Mucosa of descending colon (tissue), 3 donors: Measurements from ENCODE around the gene AJUBA. TPM values are rescaled to one million over a fixed set of nuclear protein-coding genes. Genes with fewer than 3 reads are reported as not detected.

ENCODE experiments used
- ATAC-seq: fragments of 200-7000 bp; cut with Tn5 transposase; one replicate; pipeline ENCODE4 v1.9.1; 2020; ENCODE audit warnings: mild to moderate bottlenecking, moderate library complexity
- DNase-seq, 3 donors: peaks; one replicate each; pipeline ENCODE4 v3.0.0-alpha.2; 2020
- H3K36me3 ChIP-seq: fragments of 200-600 bp; one replicate; pipeline ENCODE4 v1.8.0; 2021; ENCODE audit warnings: low read depth, mild to moderate bottlenecking
- H3K4me1 ChIP-seq: fragments of 200-600 bp; one replicate; pipeline ENCODE4 v1.8.0; 2021; ENCODE audit warnings: low read depth, mild to moderate bottlenecking
- H3K4me3 ChIP-seq: fragments of 200-600 bp; one replicate; pipeline ENCODE4 v1.8.0; 2021; ENCODE audit warnings: mild to moderate bottlenecking
- H3K9me3 ChIP-seq: fragments of 200-600 bp; one replicate; pipeline ENCODE4 v1.8.0; 2021; ENCODE audit warnings: mild to moderate bottlenecking
- intact Hi-C, 2 donors: fragments of 100-400 bp; cut with DNase I in 1 of 2; cut with micrococcal nuclease in 1 of 2; formaldehyde crosslinking; loops; one replicate each; pipeline versions ENCODE4 v1.11.0 to v1.11.1; 2022; cut with DNase I, micrococcal nuclease
- total RNA-seq, 3 donors: library from RNA; stranded (reverse); fragmentation: NEBNext Ultra II Directional in 2 of 3; extraction: Animal tissue kit (Norgen Biotek cat#: 25700) in 2 of 3; gene quantifications; one replicate each; pipeline versions ENCODE4 v1.2.1 to v1.2.4, GENCODE V29; 2021 to 2023
- TF ChIP-seq, protein P1 (sequence below): fragments of 200-600 bp; IDR thresholded peaks from one replicate; pipeline ENCODE4 v1.8.0; 2022; ENCODE audit warnings: antibody characterized with exemption, mild to moderate bottlenecking
- donor health status: DM: no; HTN: no; CAD: no; lungs with moderate emphysema.
- donor health status: DM: no; HTN: no; CAD: no.
- donor health status: DM: no; HTN: yes; CAD: no.

Gene AJUBA
- total RNA-seq, 3 donors from 2014 or later, result 1.5 to 4.7 (median 2.3) TPM

DNA sequence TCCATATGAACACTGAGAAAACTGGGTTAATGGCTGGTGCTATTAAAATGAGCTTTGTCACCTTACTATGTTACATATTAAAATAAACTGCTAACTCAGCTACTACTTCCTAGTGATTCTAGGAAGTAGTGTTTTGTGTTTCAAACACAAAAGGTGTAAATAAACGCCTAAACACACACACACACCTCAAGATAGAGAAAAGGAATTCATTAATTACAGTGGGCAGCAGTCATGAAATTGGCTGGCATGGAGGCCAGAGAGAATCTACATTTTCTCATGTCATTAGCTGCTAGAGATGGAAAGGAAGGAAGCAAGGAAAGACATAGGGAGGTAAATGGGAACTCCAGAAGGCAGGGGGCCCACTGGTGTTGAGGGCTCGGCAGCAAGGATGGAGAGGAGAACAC is 52.4 kb downstream of the AJUBA start:
- TF ChIP-seq, protein P1, sequence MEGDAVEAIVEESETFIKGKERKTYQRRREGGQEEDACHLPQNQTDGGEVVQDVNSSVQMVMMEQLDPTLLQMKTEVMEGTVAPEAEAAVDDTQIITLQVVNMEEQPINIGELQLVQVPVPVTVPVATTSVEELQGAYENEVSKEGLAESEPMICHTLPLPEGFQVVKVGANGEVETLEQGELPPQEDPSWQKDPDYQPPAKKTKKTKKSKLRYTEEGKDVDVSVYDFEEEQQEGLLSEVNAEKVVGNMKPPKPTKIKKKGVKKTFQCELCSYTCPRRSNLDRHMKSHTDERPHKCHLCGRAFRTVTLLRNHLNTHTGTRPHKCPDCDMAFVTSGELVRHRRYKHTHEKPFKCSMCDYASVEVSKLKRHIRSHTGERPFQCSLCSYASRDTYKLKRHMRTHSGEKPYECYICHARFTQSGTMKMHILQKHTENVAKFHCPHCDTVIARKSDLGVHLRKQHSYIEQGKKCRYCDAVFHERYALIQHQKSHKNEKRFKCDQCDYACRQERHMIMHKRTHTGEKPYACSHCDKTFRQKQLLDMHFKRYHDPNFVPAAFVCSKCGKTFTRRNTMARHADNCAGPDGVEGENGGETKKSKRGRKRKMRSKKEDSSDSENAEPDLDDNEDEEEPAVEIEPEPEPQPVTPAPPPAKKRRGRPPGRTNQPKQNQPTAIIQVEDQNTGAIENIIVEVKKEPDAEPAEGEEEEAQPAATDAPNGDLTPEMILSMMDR, result no peak
- intact Hi-C loops, result no loop called here
- peak; percentile 4 for ATAC-seq
- H3K4me3 ChIP-seq, result no peak overlapping the region
- DNase-seq, result no peak
- H3K36me3 ChIP-seq, result no peaks in the 10 kb centered on the region
- H3K9me3 ChIP-seq, result no peaks in the 10 kb centered on the region
- peaks cover 20% of the 10 kb centered on the region for H3K4me1 ChIP-seq

DNA sequence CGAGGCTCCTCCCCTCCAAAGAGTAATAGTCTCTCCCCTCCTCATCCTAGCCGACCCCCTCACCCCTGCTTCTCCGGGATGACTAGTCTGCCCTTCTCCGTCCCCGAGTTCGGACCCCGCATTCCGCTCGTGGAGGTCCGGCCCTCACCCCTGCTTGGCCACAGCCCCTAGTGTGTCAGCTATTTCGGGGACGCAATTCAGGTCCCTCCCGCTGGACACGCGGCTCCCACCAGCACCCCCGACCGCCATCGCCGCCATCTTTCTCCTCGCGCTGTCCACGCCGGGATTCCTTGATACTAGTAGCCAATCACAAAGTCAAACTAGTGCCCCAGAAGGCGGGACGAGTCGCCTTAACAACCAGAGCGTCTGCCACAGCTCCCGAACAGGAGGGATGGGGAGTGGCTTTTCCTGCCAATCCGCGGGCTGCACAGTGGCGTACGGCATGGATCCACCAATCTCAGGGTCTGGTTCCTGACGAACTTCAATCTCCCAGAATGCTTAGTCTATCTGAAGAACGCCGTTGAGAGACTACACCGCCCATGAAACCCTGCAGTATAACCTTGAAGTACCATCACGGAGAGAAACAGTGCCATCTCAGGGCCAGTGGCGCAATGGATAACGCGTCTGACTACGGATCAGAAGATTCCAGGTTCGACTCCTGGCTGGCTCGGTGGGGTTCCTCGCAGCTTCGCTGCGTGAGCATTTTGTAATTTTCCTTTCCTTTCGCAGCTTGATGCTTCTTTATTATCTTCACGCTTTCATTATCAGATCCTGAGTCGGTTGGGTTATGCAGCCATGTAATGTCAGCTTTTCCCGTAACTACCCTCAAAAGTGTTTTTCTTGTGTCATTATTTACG is 53.0 kb downstream of the AJUBA start, which contains the start of gene PRMT5:
Gene PRMT5, minus strand, starts transcription at position 273 of the 857 bp plus-strand sequence. Its CDS starts 15 bp downstream, at position 258.
- Histone ChIP-seq H3K9me3 (no peaks in the 10 kb centered on the region), H3K4me1 (peaks cover 20% of the 10 kb centered on the region), H3K4me3 (peak within 1 kb of the TSS; percentile 71), H3K36me3 (no peaks in the 10 kb centered on the region)
- TF ChIP-seq, protein P1, result no peak
- DNase-seq (peak; percentile 98 to 99 (median 99)), ATAC-seq (peak; percentile 95)
- intact Hi-C loops, result no loop called here

DNA sequence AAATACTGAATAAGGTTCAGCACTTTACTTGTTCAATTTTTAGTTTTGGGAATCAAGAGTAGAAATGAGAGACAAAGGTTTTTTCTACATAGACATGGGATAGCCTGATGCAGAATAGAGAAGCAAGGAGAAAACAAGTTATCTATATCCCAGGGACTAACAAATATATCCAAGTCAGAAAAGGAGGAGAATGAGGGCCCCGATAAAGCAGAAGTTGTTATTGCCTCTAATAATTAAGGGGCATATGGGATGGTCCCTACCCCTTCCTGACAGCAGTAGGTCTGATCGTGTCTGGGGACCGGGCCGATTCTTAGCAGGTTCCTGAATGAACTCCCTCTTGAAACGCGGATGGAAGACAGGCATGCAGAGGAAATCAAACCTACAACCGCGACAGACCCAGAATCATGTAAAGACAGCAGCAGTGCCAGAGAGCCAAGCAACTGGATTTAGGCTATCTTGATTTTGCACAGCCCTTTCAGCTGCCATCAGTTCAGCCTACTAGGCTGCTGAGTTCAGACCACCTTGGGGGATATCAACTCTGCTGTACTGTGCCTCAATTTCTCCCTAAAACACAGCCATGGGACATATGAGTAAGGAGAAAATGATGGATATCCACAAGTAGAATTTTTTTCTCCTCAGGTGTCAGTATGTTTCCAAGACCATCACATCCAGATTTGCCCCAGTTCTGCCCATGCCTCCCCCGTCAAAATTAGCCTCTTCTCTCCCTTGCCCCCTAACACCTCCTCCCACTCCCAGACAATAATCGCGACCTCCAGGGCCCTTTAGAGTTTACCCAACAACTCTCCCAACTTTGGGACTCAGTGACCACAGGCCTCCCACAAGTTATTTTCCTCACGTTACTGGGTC is 53.9 kb downstream of the AJUBA start:
- no peak for ATAC-seq
- peak in 1 of 3 donors; percentile 30 for DNase-seq
- Histone ChIP-seq H3K36me3 (no peaks in the 10 kb centered on the region), H3K4me3 (peak overlapping the region; percentile 71), H3K4me1 (peaks cover 20% of the 10 kb centered on the region), H3K9me3 (no peaks in the 10 kb centered on the region)
- intact Hi-C loops, result no loop called here
- TF ChIP-seq, protein P1, result no peak

DNA sequence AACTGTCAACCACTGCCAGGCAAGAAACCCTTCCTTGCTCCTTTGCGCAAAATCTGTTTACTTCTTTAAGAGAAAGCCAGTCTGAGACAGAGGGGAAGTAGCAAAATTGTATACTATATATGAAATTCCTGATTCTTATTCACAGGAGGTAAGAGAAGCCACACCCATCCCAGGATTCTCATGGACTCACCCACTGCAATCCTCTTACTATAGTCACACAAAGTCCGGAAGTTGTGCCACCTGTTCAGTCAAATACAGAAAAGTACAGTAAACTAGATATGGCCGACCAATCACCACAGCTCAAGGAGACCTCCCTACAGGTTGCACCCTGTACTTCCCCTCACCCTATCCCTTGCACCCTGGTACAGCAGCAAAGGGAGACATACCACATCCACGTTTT is 56.0 kb downstream of the AJUBA start:
- Histone ChIP-seq H3K36me3 (no peaks in the 10 kb centered on the region), H3K9me3 (no peaks in the 10 kb centered on the region), H3K4me3 (no peak overlapping the region), H3K4me1 (peaks cover 20% of the 10 kb centered on the region)
- ATAC-seq, result peak; percentile 27
- TF ChIP-seq, protein P1, result no peak
- intact Hi-C loops, result no loop called here
- peak in 1 of 3 donors; percentile 57 for DNase-seq

DNA sequence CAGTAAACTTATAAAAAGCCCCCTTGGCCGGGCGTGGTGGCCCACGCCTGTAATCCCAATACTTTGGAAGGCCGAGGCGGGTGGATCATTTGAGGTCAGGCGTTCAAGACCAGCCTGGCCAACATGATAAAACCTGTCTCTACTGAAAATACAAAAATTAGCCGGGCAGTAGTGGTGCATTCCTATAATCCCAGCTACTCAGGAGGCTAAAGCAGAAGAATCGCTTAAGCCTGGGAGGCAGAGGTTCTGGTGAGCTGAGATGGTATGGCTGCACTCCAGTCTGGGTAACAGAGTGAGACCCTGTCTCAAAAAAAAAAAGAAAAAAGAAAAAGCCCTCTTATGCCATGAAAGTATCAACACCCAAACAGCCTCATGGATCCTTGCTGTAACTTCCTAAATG is 56.8 kb downstream of the AJUBA start:
- DNase-seq (no peak), ATAC-seq (no peak)
- TF ChIP-seq, protein P1, result no peak
- Histone ChIP-seq H3K9me3 (no peaks in the 10 kb centered on the region), H3K36me3 (no peaks in the 10 kb centered on the region), H3K4me3 (no peak overlapping the region), H3K4me1 (peaks cover 20% of the 10 kb centered on the region)
- intact Hi-C loops, result no loop called here
